Measurements from ENCODE around the gene OVOL2. TPM values are rescaled to one million over a fixed set of nuclear protein-coding genes. Genes with fewer than 3 reads are reported as not detected.

Gene OVOL2
- total and polyA plus RNA-seq, 2 of the 4 experiments (the other 2 are of a cell fraction) = not detected

GRCh38 chr20:18039063-18039462, 18.7 kb downstream of the OVOL2 start:
- no peak overlapping the region for H2BK5ac ChIP-seq (ENCODE audit: low read depth, low read length, poor library complexity, severe bottlenecking)
- in situ Hi-C loops (cut with MboI; ENCODE audit: low sequenced_read_pairs) (no loop called here), intact Hi-C loops (cut with micrococcal nuclease) (no loop called here), dilution Hi-C loops (cut with HindIII; ENCODE audit: low sequenced_read_pairs, unreplicated experiment) (no loop called here)
- 50% methylated on average over 1 of the region's 5 CpGs; no CpG with 5 or more reads in 1 of the 2 experiments for WGBS, 2 experiments (ENCODE audit: extremely low coverage in 2 of 2, insufficient read length in 1 of 2)
- POLR2A ChIA-PET (ENCODE audit: unreplicated experiment) = interaction anchor here (0.7 kb wide), 1 partner anchor 34 kb away, joined by 6 read pairs; no protein-coding TSS in a partner anchor
- no peak overlapping the region for H3K23ac ChIP-seq (ENCODE audit: low read depth, low read length)
- no peak overlapping the region for H2AK9ac ChIP-seq (replicated peaks; ENCODE audit: low read depth, low read length, poor library complexity)
- H3K4me3 ChIP-seq (ENCODE audit: insufficient read depth, low read depth, low read length) = no peak overlapping the region
- no peak overlapping the region for H2BK15ac ChIP-seq (ENCODE audit: low read depth, low read length)
- no peak overlapping the region for H4K5ac ChIP-seq (ENCODE audit: low read depth, low read length)
- DNase-seq (no peak), ATAC-seq (ENCODE audit: low read depth) (no peak)
- H2AFZ ChIP-seq (replicated peaks; ENCODE audit: low read length, poor library complexity) = no peak overlapping the region
- H4K20me1 ChIP-seq (ENCODE audit: insufficient read depth, low read length) = no peaks in the 10 kb centered on the region
- no peaks in the 10 kb centered on the region for H3K9me1 ChIP-seq (ENCODE audit: insufficient read depth, low read length)
- H2BK20ac ChIP-seq (ENCODE audit: low read depth, low read length) = no peak overlapping the region
- no peak overlapping the region for H3K4me2 ChIP-seq (ENCODE audit: low read depth, low read length)
- H3K79me1 ChIP-seq (ENCODE audit: low read depth in 1 of 2, low read length in 2 of 2) = no peaks in the 10 kb centered on the region
- H3K4ac ChIP-seq (ENCODE audit: low read depth, low read length) = no peak overlapping the region
- H3K9me3 ChIP-seq (ENCODE audit: control insufficient read depth, insufficient read depth, low read length) = peaks cover 3% of the 10 kb centered on the region; the same call in 1 of the 2 replicates
- no peak overlapping the region for H4K91ac ChIP-seq (ENCODE audit: insufficient read depth, low read depth, low read length)
- H3K4me1 ChIP-seq (ENCODE audit: control insufficient read depth, insufficient read depth, low read length) = no peaks in the 10 kb centered on the region
- BruUV-seq (replicated peaks) = no TSS peak
- no peak overlapping the region for H3K9ac ChIP-seq (ENCODE audit: low read depth, low read length)
- no peak overlapping the region for H2BK120ac ChIP-seq (ENCODE audit: low read depth, low read length)
- H3K27me3 ChIP-seq (ENCODE audit: control insufficient read depth, insufficient read depth, low read length) = peaks cover 9% of the 10 kb centered on the region
- H3K36me3 ChIP-seq (ENCODE audit: control insufficient read depth, insufficient read depth, low read length) = no peaks in the 10 kb centered on the region
- no peak overlapping the region for H3K14ac ChIP-seq (replicated peaks; ENCODE audit: low read depth, low read length)
- TF ChIP-seq RAD21 (IDR thresholded peaks at IDR 0.05; ENCODE audit: low read length) (no peak), MAFK (IDR thresholded peaks at IDR 0.05; ENCODE audit: low read depth, low read length) (peak; percentile 97), MXI1 (IDR thresholded peaks at IDR 0.05; ENCODE audit: borderline replicate concordance, low read depth, low read length) (no peak)
- no peak overlapping the region for H4K8ac ChIP-seq (ENCODE audit: low read depth in 2 of 2, low read length in 2 of 2)
- no peak overlapping the region for H3K18ac ChIP-seq (ENCODE audit: low read depth, low read length)
- H3K56ac ChIP-seq (ENCODE audit: extremely low read depth, insufficient read depth, low read length) = no peak overlapping the region
- CTCF ChIA-PET = interaction anchor here (1.0 kb wide), 1 partner anchor 10 kb away, joined by 3 read pairs; no protein-coding TSS in a partner anchor
- H3K27ac ChIP-seq (ENCODE audit: insufficient read depth, low read length) = no peak overlapping the region
- no peak overlapping the region for H2AK5ac ChIP-seq (ENCODE audit: low read depth, low read length)

Measured in IMR-90 (cell line).